ENCODE measurements around the gene CCDC85A.

The CCDC85A gene

GRCh38 chr2:56348392-56349210 is 164.8 kb downstream of the CCDC85A start:
- in situ Hi-C loops (cut with MboI; ENCODE audit: low sequenced_read_pairs) = no loop called here

- in situ Hi-C loops (cut with MboI; ENCODE audit: low sequenced_read_pairs) = no loop called here
Observed at GRCh38 chr2:56357655-56358295, 174.0 kb downstream of the CCDC85A start.

GRCh38 chr2:56361844-56362243 is 178.1 kb downstream of the CCDC85A start:
- in situ Hi-C loops (cut with MboI; ENCODE audit: low sequenced_read_pairs) = no loop called here

- in situ Hi-C loops (cut with MboI; ENCODE audit: low sequenced_read_pairs) = no loop called here
Observed at GRCh38 chr2:56364902-56365301, 181.1 kb downstream of the CCDC85A start.

- in situ Hi-C loops (cut with MboI; ENCODE audit: low sequenced_read_pairs) = no loop called here
Observed at GRCh38 chr2:56369316-56369715, 185.5 kb downstream of the CCDC85A start.

- in situ Hi-C loops (cut with MboI; ENCODE audit: low sequenced_read_pairs) = no loop called here
Observed at GRCh38 chr2:56372071-56372656, 188.4 kb downstream of the CCDC85A start.

GRCh38 chr2:56375251-56375650 is 191.5 kb downstream of the CCDC85A start:
- in situ Hi-C loops (cut with MboI; ENCODE audit: low sequenced_read_pairs) = no loop called here

- in situ Hi-C loops (cut with MboI; ENCODE audit: low sequenced_read_pairs) = no loop called here
Observed at GRCh38 chr2:56376699-56377665, 193.2 kb downstream of the CCDC85A start.

GRCh38 chr2:56379066-56379465 is 195.3 kb downstream of the CCDC85A start:
- in situ Hi-C loops (cut with MboI; ENCODE audit: low sequenced_read_pairs) = no loop called here

- in situ Hi-C loops (cut with MboI; ENCODE audit: low sequenced_read_pairs) = no loop called here
Observed at GRCh38 chr2:56380861-56381260, 197.1 kb downstream of the CCDC85A start.

- in situ Hi-C loops (cut with MboI; ENCODE audit: low sequenced_read_pairs) = no loop called here
Observed at GRCh38 chr2:56382466-56382865, 198.7 kb downstream of the CCDC85A start.

- in situ Hi-C loops (cut with MboI; ENCODE audit: low sequenced_read_pairs) = no loop called here
Observed at GRCh38 chr2:56386657-56387056, 202.9 kb downstream of the CCDC85A start.

GRCh38 chr2:56390644-56391043 is 206.9 kb downstream of the CCDC85A start:
- in situ Hi-C loops (cut with MboI; ENCODE audit: low sequenced_read_pairs) = no loop called here

- in situ Hi-C loops (cut with MboI; ENCODE audit: low sequenced_read_pairs) = no loop called here
Observed at GRCh38 chr2:56410140-56410539, 226.3 kb downstream of the CCDC85A start.

- in situ Hi-C loops (cut with MboI; ENCODE audit: low sequenced_read_pairs) = no loop called here
Observed at GRCh38 chr2:56416500-56417176, 232.8 kb downstream of the CCDC85A start.
